HCT116 (cell line): ENCODE measurements around the gene S1PR3. TPM values are rescaled to one million over a fixed set of nuclear protein-coding genes. Genes with fewer than 3 reads are reported as not detected.

ENCODE experiments used
- ATAC-seq: fragments of 200-7000 bp; cut with Tn5 transposase; 2 replicates; pipeline ENCODE4 v1.9.1; 2020; ENCODE audit warnings: mild to moderate bottlenecking, moderate library complexity
- BruUV-seq: library from RNA; stranded (reverse); fragments of 400-500 nt; replicated peaks from 2 replicates; lab custom pipeline; 2021; lab: Mats Ljungman, UMichigan
- CTCF ChIA-PET: fragments of 300-600 bp; sonication (Branson Sonifier 250); formaldehyde crosslinking; loops from one replicate; lab custom pipeline; 2021; ENCODE audit warnings: antibody characterized with exemption; lab: Charles Lee
- POLR2A ChIA-PET: fragments of 300-600, 350-600 bp; sonication (Branson Sonifier 250); formaldehyde crosslinking; loops from one replicate; lab custom pipeline; 2021; ENCODE audit warnings: antibody characterized with exemption; lab: Charles Lee
- RAD21 ChIA-PET, 2 experiments: fragments of 300-600 bp; sonication (Branson Sonifier 250); formaldehyde crosslinking; loops; one replicate each; lab custom pipeline; 2023; ENCODE audit warnings: low total read pairs in 2 of 2; ENCODE audit not compliant: uncharacterized antibody in 2 of 2, unreplicated experiment in 2 of 2, low non-redundant PET in 1 of 2; lab: Charles Lee
- DNase-seq: peaks from one replicate; pipeline ENCODE4 v3.0.0-alpha.2; 2010; ENCODE audit warnings: low read depth, low spot score
- H2AFZ ChIP-seq: fragments of 200-600 bp; shearing (Covaris generic), sonication (generic); 2 replicates; pipeline ENCODE4 v1.6.1; 2017; ENCODE audit warnings: low read depth, mixed run types, mixed read lengths, antibody characterized with exemption, low read length; ENCODE audit not compliant: poor library complexity, severe bottlenecking
- H3K27ac ChIP-seq: 2 replicates; pipeline ENCODE4 v1.5.1; 2012; ENCODE audit warnings: low read depth, low read length
- H3K27me3 ChIP-seq: fragments of 200-600 bp; sonication (generic); 2 replicates; pipeline ENCODE4 v1.6.1; 2016; ENCODE audit warnings: mixed run types, low read length, mixed read lengths; ENCODE audit not compliant: insufficient read depth
- H3K36me3 ChIP-seq, 2 experiments: fragments of 200-500 bp in 1 of 2; fragments of 200-600 bp in 1 of 2; sonication (Bioruptor generic) in 1 of 2; sonication (generic) in 1 of 2; 2 replicates each; pipeline versions ENCODE4 v1.5.1 to v1.6.1; 2014 to 2016; ENCODE audit warnings: low read length in 2 of 2, inconsistent platforms in 1 of 2, mixed read lengths in 1 of 2, mixed run types in 1 of 2; ENCODE audit not compliant: insufficient read depth in 2 of 2, control insufficient read depth in 1 of 2
- H3K4me1 ChIP-seq, 2 experiments: fragments of 200-600 bp in 1 of 2; sonication (generic) in 1 of 2; 2 replicates each; pipeline versions ENCODE4 v1.5.1 to v1.6.1; 2012 to 2017; ENCODE audit warnings: low read length in 2 of 2, inconsistent platforms in 1 of 2, mild to moderate bottlenecking in 1 of 2, mixed read lengths in 1 of 2, mixed run types in 1 of 2, moderate library complexity in 1 of 2; ENCODE audit not compliant: insufficient read depth in 2 of 2, control insufficient read depth in 1 of 2
- H3K4me2 ChIP-seq: fragments of 200-600 bp; sonication (generic); 2 replicates; pipeline ENCODE4 v1.6.1; 2017; ENCODE audit warnings: mixed run types, low read length, mixed read lengths
- H3K4me3 ChIP-seq, 2 experiments: fragments of 200-600 bp in 1 of 2; sonication (generic) in 1 of 2; replicated peaks in 1 of 2; 2 replicates each; pipeline ENCODE4 v1.5.1; 2011 to 2016; ENCODE audit warnings: low read length in 2 of 2, control low read depth in 1 of 2, low read depth in 1 of 2, mild to moderate bottlenecking in 1 of 2, mixed read lengths in 1 of 2, mixed run types in 1 of 2
- H3K79me2 ChIP-seq: fragments of 200-600 bp; sonication (generic); 2 replicates; pipeline ENCODE4 v1.6.1; 2017; ENCODE audit warnings: mild to moderate bottlenecking, mixed run types, low read length, moderate library complexity, mixed read lengths; ENCODE audit not compliant: insufficient read depth
- H3K9ac ChIP-seq: fragments of 200-600 bp; sonication (generic); 2 replicates; pipeline ENCODE4 v1.6.1; 2016; ENCODE audit warnings: low read length, mixed read lengths
- H3K9me2 ChIP-seq: fragments of 200-600 bp; sonication (generic), shearing (Covaris generic); 2 replicates; pipeline ENCODE4 v1.6.1; 2017; ENCODE audit warnings: mixed run types, mild to moderate bottlenecking, moderate library complexity; ENCODE audit not compliant: insufficient read depth
- H3K9me3 ChIP-seq, 2 experiments: fragments of 200-500 bp in 1 of 2; fragments of 200-600 bp in 1 of 2; sonication (Bioruptor generic) in 1 of 2; sonication (generic) in 1 of 2; 2 replicates each; pipeline ENCODE4 v1.6.1; 2014 to 2017; ENCODE audit warnings: low read length in 2 of 2, mixed read lengths in 2 of 2, inconsistent platforms in 1 of 2, low read depth in 1 of 2, mild to moderate bottlenecking in 1 of 2, mixed run types in 1 of 2, moderate library complexity in 1 of 2; ENCODE audit not compliant: control insufficient read depth in 1 of 2, insufficient read depth in 1 of 2
- H4K20me1 ChIP-seq: fragments of 200-600 bp; sonication (generic), shearing (Covaris generic); 2 replicates; pipeline ENCODE4 v1.6.1; 2017; ENCODE audit warnings: mixed run types, mild to moderate bottlenecking, moderate library complexity; ENCODE audit not compliant: insufficient read depth
- CBX3 ChIP-seq: IDR thresholded peaks from 2 replicates; pipeline ENCODE4 v1.6.1; 2012; ENCODE audit warnings: low read depth
- CEBPB ChIP-seq: IDR thresholded peaks from 2 replicates; pipeline ENCODE4 v1.6.1; 2012; ENCODE audit warnings: low read depth
- EGR1 ChIP-seq: IDR thresholded peaks from 2 replicates; pipeline ENCODE4 v1.6.1; 2012; ENCODE audit warnings: low read depth
- ELF1 ChIP-seq: IDR thresholded peaks from 2 replicates; pipeline ENCODE4 v1.6.1; 2012; ENCODE audit warnings: low read depth, borderline replicate concordance
- JUND ChIP-seq: IDR thresholded peaks from 2 replicates; pipeline ENCODE4 v1.6.1; 2012
- POLR2A ChIP-seq: IDR thresholded peaks from 2 replicates; pipeline ENCODE4 v1.7.0; 2011; ENCODE audit warnings: borderline replicate concordance; ENCODE audit not compliant: insufficient read depth, insufficient read length; ENCODE audit errors: extremely low read depth
- RAD21 ChIP-seq: IDR thresholded peaks from 2 replicates; pipeline ENCODE4 v1.6.1; 2012; ENCODE audit warnings: low read depth, mild to moderate bottlenecking
- SIN3A ChIP-seq: IDR thresholded peaks from 2 replicates; pipeline ENCODE4 v1.6.1; 2012; ENCODE audit warnings: low read depth
- SRF ChIP-seq: IDR thresholded peaks from 2 replicates; pipeline ENCODE4 v1.6.1; 2012; ENCODE audit warnings: low read depth
- TCF7L2 ChIP-seq: IDR thresholded peaks from 2 replicates; pipeline ENCODE4 v1.7.0; 2011; ENCODE audit warnings: borderline replicate concordance, inconsistent platforms; ENCODE audit not compliant: insufficient read depth, insufficient read length; ENCODE audit errors: extremely low read depth
- intact Hi-C: fragments of 100-400 bp; cut with micrococcal nuclease; formaldehyde crosslinking; loops from 2 replicates; pipeline ENCODE4 v1.10.0; 2022
- total RNA-seq: library from RNA; stranded (reverse); gene quantifications from one replicate; pipeline ENCODE4 v1.2.1, GENCODE V29; 2021; ENCODE audit not compliant: unreplicated experiment
- TF ChIP-seq, protein P1 (sequence below): IDR thresholded peaks from 2 replicates; pipeline ENCODE4 v1.6.1; 2012
- TF ChIP-seq, protein P2 (sequence below): IDR thresholded peaks from 2 replicates; pipeline ENCODE4 v1.6.1; 2012
- TF ChIP-seq, protein P3 (sequence below), 3 experiments: fragments of 200-600 bp in 1 of 3; sonication (generic) in 1 of 3; IDR thresholded peaks in 2 of 3; conservative IDR thresholded peaks in 1 of 3; 2 replicates each; pipeline ENCODE4 v1.5.1; 2012 to 2017; ENCODE audit warnings: low read depth in 2 of 3, low read length in 2 of 3, antibody characterized with exemption in 1 of 3, borderline replicate concordance in 1 of 3, control low read depth in 1 of 3, mild to moderate bottlenecking in 1 of 3, mixed read lengths in 1 of 3, mixed run types in 1 of 3, moderate library complexity in 1 of 3; ENCODE audit not compliant: insufficient read depth in 1 of 3

Gene S1PR3
- total RNA-seq, 1 experiment from 2014 or later = 0.07 TPM

DNA sequence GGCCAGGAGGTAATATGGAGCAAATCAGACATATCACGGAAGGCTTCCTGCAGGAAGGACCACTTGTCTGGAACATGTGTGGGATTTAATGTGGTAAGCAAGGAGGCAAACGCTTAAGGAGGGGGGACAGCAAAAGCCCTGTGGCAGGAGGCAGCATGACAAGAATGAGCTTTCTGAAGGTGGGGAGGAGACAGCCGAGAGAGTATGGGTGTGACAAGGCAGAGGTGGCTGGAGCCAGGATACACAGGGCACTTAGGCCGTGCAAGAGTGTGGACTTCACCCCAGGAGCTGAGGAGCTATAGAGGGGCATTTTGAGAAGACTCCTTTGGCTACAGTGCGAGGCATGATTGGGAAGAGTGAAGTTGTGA is 14.4 kb upstream of the S1PR3 start:
- Histone ChIP-seq H3K36me3 (no peaks in the 10 kb centered on the region), H2AFZ (no peak overlapping the region), H3K27me3 (no peaks in the 10 kb centered on the region), H3K79me2 (no peaks in the 10 kb centered on the region), H3K4me2 (no peak overlapping the region), H3K4me1 (no peaks in the 10 kb centered on the region), H4K20me1 (no peaks in the 10 kb centered on the region), H3K9ac (no peak overlapping the region), H3K4me3 (no peak overlapping the region), H3K27ac (no peak overlapping the region), H3K9me2 (no peaks in the 10 kb centered on the region), H3K9me3 (no peaks in the 10 kb centered on the region; a peak in 1 of 4 replicates)
- intact Hi-C loops = no loop called here
- ChIA-PET RAD21 (no interaction called here), POLR2A (no interaction called here), CTCF (no interaction called here)
- ATAC-seq = no peak
- TF ChIP-seq POLR2A (no peak), EGR1 (no peak), SRF (no peak)
- no peak for DNase-seq
- BruUV-seq = no TSS peak

DNA sequence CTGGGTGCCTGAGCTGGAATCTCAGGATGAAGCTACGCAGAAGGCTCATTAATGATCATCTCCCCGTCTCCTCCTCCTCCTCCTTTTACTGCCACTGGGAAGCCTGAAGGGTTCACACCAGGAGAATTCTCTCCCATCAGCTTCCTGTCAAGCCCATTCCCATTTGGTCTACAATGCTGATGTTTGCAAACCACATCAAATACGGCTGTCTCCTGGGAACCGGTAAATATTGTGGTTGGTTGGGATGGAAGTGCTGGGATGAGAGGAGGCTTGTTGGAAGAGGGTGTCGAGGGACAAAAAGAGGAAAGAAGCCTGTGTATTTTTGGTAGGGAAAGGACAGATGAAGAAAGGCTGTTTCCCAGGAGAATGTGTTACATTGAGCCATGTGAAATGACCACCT is 13.2 kb upstream of the S1PR3 start:
- ATAC-seq = no peak
- no TSS peak for BruUV-seq
- Histone ChIP-seq H3K4me1 (no peaks in the 10 kb centered on the region), H3K4me2 (no peak overlapping the region), H3K9me3 (no peaks in the 10 kb centered on the region; a peak in 1 of 4 replicates), H3K79me2 (no peaks in the 10 kb centered on the region), H3K9ac (no peak overlapping the region), H3K27me3 (no peaks in the 10 kb centered on the region), H2AFZ (no peak overlapping the region), H3K4me3 (no peak overlapping the region), H3K36me3 (no peaks in the 10 kb centered on the region), H3K27ac (no peak overlapping the region), H4K20me1 (no peaks in the 10 kb centered on the region), H3K9me2 (no peaks in the 10 kb centered on the region)
- CTCF ChIA-PET = no interaction called here
- POLR2A ChIA-PET = no interaction called here
- TF ChIP-seq, protein P1, sequence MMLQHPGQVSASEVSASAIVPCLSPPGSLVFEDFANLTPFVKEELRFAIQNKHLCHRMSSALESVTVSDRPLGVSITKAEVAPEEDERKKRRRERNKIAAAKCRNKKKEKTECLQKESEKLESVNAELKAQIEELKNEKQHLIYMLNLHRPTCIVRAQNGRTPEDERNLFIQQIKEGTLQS = no peak
- TF ChIP-seq RAD21 = no peak
- no peak for TF ChIP-seq SIN3A
- TF ChIP-seq TCF7L2 = no peak
- TF ChIP-seq, protein P2, sequence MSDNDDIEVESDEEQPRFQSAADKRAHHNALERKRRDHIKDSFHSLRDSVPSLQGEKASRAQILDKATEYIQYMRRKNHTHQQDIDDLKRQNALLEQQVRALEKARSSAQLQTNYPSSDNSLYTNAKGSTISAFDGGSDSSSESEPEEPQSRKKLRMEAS = no peak
- no peak for TF ChIP-seq CEBPB
- TF ChIP-seq, protein P3, sequence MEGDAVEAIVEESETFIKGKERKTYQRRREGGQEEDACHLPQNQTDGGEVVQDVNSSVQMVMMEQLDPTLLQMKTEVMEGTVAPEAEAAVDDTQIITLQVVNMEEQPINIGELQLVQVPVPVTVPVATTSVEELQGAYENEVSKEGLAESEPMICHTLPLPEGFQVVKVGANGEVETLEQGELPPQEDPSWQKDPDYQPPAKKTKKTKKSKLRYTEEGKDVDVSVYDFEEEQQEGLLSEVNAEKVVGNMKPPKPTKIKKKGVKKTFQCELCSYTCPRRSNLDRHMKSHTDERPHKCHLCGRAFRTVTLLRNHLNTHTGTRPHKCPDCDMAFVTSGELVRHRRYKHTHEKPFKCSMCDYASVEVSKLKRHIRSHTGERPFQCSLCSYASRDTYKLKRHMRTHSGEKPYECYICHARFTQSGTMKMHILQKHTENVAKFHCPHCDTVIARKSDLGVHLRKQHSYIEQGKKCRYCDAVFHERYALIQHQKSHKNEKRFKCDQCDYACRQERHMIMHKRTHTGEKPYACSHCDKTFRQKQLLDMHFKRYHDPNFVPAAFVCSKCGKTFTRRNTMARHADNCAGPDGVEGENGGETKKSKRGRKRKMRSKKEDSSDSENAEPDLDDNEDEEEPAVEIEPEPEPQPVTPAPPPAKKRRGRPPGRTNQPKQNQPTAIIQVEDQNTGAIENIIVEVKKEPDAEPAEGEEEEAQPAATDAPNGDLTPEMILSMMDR (IDR thresholded peaks at IDR 0.05 in 2 of 3, conservative IDR thresholded peaks at IDR 0.05 in 1 of 3; ENCODE audit: borderline replicate concordance in 1 of 3, insufficient read depth in 1 of 3, low read depth in 2 of 3, low read length in 2 of 3) = no peak
- TF ChIP-seq ELF1 = no peak
- TF ChIP-seq CBX3 = no peak
- no peak for TF ChIP-seq JUND
- RAD21 ChIA-PET = no interaction called here
- no peak for DNase-seq
- intact Hi-C loops = no loop called here
